Activated CD4-positive, CD25-positive, alpha-beta regulatory T cell treated with anti-CD3 and anti-CD28 coated beads, Interleukin-2, amount 50 U/mL, for 16 hours (primary cell): ENCODE results near the gene FBXL22.
"Not testable (repeated sequence)": the region's sequence is repeated elsewhere in the genome, so short reads cannot be mapped to it uniquely, and the experiment has no call there.

ENCODE experiments used
- DNase-seq: peaks from one replicate; pipeline ENCODE4 v3.0.0-alpha.2; 2020; ENCODE audit warnings: low read depth, low spot score

FBXL22 gene

GRCh38 chr15:63612300-63612699, 15.1 kb downstream of the FBXL22 start:
- DNase-seq, result no peak

GRCh38 chr15:63615935-63616334, 18.7 kb downstream of the FBXL22 start:
- no peak for DNase-seq

GRCh38 chr15:63617147-63617546, 20.0 kb downstream of the FBXL22 start:
- DNase-seq, result not testable (repeated sequence)

DNA sequence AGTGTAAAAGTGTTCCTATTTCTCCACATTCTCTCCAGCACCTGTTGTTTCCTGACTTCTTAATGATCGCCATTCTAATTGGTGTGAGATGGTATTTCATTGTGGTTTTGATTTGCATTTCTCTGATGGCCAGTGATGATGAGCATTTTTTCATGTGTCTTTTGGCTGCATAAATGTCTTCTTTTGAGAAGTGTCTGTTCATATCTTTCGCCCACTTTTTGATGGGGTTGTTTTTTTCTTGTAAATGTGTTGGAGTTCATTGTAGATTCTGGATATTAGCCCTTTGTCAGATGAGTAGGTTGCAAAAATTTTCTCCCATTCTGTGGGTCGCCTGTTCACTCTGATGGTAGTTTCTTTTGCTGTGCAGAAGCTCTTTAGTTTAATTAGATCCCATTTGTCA, 20.4 kb downstream of the FBXL22 start:
- DNase-seq, result not testable (repeated sequence)

DNA sequence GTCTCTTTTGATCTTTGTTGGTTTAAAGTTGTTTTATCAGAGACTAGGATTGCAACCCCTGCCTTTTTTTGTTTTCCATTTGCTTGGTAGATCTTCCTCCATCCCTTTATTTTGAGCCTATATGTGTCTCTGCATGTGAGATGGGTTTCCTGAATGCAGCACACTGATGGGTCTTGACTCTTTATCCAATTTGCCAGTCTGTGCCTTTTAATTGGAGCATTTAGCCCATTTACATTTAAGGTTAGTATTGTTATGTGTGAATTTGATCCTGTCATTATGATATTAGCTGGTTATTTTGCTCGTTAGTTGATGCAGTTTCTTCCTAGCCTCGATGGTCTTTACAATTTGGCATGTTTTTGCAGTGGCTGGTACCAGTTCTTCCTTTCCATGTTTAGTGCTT, 23.6 kb downstream of the FBXL22 start:
- DNase-seq, result not testable (repeated sequence)

GRCh38 chr15:63623232-63623969, 26.2 kb downstream of the FBXL22 start:
- DNase-seq, result no peak

GRCh38 chr15:63626955-63627354, 29.8 kb downstream of the FBXL22 start:
- no peak for DNase-seq

DNA sequence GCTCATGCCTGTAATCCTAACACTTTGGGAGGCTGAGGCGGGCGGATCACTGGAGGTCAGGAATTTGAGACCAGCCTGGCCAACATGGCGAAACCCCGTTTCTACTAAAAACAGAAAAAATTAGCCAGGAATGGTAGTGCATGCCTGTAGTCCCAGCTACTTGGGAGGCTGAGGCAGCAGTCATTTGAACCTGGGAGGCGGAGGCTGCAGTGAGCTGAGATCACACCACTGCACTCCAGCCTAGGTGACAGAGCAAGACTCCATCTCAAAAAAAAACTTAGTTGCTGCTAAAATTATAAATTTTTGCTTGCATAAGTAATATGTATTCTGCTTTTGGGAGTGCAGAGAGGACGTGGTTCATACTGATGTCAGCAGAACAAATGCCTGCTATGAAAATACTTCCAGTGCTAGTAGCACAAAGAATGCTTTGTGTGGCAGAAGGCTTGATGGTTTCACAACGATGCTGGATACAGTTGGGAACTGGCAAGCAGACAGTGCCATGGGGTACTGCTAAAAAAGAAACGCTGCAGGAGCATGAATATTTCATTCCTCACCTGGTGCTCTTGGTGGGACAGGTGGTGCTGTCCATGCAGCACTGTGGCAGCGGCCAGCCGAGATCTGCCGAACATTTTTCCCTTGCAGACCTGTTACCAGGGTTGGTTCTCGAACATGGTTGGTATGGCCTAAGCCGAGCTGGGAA, 31.1 kb downstream of the FBXL22 start:
- no peak for DNase-seq

DNA sequence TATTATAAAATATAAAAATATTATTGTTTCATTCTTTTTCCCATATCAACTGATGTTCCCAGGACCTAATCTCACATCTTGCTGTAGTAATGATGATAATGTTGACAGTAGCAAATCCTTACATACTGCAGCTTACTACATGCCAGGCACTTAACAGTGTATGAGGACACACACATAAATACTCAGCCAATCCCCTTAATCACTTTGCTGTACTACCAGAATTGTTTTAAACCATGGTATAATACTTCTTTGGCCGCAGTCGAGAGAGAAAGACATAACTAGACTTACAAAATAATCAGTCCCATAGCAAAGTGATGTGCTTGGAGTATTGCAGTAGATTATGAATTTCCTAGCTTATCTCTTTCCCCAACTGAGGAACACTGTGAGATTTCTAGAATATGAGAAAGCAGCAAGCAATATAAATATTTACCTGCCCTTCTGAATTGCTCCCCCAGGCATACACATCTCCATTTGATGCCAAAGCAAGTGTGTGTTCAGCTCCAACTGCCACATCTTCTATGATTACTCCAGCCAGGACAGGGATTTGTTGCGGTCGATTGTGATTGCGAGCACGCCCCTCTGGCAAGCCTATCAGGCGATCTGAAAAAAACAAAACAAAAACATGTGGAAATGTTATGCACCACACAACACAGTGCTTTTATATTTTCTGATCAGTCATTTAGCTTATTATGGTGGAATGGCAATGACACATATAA, 33.0 kb downstream of the FBXL22 start:
- no peak for DNase-seq

- DNase-seq, result no peak
These were observed 36.1 kb downstream of the FBXL22 start for GRCh38 chr15:63633312-63633711.

DNA sequence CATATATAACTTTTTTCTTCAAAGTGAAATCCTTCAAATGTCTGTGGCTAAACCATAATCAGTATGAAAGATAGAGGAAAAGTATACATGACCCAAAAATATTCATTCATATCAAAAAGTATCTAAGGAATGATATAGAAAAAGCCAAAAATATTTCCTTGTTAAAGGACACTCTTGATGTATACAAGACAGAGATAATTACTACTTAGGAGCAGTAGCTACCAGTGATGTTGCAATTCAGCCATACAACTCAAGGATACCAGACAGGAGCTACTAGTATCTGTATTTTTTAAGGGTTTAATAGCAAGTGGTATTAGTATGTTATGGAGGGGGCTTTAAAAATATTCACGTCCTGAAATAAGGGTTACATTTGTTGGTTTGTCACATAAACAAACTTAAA, 37.0 kb downstream of the FBXL22 start:
- no peak for DNase-seq

GRCh38 chr15:63636518-63637061, 39.4 kb downstream of the FBXL22 start:
- no peak for DNase-seq

GRCh38 chr15:63638839-63639238, 41.7 kb downstream of the FBXL22 start:
- no peak for DNase-seq

- DNase-seq, result no peak
These were observed 43.0 kb downstream of the FBXL22 start for GRCh38 chr15:63640146-63640545.
